KBM-7 (cell line): ENCODE measurements around the gene ACSS1.

ENCODE experiments used
- DNase-seq: peaks from one replicate; pipeline ENCODE4 v3.0.0-alpha.2; 2015
- in situ Hi-C: fragments of 300-500 bp; cut with MboI; formaldehyde crosslinking; loops from 2 replicates; pipeline ENCODE4 v1.14.3; 2020; ENCODE audit warnings: low sequenced_read_pairs, low pct_unique_long_range_greater_than_20kb, mixed read lengths

ACSS1 gene

DNA sequence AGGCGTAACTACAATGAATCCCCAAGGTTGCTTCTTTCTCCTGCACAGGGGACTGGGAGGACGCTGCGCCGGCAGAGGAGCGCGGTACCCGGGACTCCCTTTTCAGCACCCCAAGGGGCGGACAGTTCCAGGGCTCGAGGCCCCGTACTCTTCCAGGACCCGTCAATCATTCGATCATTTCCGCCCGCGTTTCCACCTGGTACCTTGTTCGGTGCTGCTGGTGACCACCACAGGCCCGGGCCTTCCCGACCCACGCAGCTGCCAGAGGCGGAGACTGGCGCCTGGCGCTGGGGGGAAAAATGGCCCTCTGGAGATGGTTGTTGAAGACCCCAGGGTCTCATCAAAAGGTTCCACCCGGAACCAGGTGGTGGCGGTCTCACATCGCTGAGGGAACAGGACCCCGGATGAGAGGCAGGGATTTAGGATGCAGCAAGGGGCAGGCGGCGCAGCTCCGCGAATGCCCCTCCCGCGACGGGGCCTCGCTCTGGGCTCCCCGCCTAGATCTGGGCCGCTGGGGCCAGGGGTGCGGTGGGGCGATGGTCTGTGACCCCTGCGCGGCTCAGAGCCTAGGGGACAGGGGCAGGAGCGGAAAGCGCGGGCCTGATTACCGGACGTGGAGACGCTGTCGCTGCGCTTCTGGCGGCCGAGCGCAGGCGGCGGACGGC is 23.3 kb upstream of the ACSS1 start:
- DNase-seq: no peak
- in situ Hi-C loops: no loop called here

DNA sequence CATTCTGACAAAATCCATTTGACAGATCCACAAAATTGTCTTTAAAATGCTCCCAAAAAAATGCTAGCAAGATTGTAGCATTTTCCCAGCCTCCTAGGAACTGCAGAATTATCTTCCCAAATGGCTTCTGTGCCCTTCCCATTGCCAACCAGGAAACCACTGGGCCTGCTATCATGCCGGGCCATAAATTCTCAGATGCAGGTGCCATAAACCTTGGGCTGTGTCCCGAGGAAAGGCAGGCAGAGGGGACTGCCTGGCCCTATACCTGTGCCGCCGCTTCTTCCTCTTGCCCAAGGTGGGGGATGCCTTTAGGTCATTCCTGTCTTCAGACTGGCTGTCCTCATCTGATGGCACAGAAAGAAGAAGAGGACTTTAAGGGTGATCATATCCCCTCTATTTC is 21.2 kb upstream of the ACSS1 start:
- DNase-seq: no peak
- in situ Hi-C loops: no loop called here

DNA sequence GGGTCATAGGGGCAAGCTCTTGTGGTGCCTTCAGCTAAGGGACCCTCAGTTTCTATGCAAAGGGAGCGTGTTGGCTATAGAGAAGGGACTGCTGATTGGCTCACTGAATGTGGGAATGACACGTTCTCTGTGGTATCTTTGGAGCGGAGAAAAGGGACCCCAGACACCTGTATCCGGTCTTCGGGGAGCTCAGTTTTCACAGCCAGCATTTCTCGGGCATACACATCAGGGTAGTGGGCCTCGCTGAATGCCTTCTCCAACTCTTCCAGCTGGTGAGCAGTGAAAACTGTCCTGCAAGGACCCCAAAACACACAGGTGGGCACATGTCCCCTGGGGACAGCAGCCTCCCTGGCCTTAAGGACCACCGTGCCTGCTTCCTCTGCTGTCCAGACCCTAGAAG is 20.7 kb upstream of the ACSS1 start:
- in situ Hi-C loops: no loop called here
- DNase-seq: no peak

DNA sequence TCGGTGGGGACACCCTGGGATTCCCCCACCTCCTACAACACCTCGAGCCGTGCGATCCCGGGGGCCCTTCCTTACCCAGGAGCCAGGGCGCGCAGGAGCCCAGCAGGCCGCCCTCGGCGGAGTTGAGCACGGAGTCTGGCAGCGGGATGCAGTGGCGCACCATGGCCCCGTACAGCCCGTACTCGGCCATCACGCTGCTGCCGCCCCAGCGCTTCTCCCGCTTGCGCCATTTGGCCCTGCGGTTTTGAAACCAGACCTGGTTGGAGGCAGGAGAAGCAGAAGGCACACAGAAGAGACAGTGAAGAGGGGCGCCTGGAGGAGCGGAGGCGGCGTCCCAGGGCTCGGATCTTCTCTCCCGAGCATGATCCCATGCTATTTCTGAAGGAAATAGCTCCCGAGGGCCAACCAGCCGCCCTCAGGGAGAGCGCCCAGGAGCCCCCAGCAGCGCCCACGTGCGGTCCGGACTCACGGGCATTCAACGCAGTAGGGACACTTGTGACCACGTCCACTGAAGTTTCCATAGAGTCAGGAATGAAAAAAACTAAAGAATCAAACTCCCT is 19.8 kb upstream of the ACSS1 start:
- no peak for DNase-seq
- in situ Hi-C loops: no loop called here

DNA sequence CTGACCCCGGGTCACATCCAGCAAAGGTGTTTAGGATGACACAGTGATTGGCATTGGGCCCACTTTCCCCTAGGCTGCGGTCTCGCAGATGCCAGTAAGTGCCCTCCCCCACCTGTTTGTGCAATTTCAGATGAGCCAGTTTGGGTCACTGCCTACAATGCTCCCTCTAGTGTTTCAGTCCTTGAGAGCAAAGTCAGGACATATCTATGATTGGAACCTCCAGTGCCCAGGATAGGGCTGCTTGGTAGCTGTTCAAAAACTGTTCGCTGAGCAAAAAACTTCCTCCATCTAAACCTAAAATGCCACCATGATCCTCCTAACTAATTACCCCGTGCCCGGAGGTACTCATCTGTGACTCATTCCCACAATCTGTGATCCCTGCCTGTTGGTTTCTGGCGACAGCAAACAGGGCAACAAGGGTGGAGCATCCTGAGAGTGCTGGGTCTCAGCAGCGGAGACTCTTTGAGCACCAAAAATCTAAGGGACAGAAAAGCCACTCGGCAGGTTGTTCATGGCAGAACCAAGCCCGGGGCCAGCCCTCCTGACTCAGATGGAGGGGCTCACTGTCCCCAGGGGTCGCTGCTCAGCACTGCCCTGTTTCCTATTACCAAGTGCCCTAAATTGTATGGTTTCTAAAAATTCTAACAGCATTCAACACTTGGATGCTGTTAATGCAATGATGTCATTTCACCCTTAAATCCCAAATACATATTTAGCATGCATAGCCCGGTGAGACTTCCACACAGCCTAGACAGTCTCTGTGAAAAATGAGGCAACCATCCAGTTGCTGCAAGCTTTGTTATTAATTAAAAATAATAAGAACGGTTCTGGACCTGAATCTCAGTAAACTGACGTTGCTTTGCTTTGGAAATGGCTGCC is 19.0 kb upstream of the ACSS1 start:
- no peak for DNase-seq
- in situ Hi-C loops: no loop called here

DNA sequence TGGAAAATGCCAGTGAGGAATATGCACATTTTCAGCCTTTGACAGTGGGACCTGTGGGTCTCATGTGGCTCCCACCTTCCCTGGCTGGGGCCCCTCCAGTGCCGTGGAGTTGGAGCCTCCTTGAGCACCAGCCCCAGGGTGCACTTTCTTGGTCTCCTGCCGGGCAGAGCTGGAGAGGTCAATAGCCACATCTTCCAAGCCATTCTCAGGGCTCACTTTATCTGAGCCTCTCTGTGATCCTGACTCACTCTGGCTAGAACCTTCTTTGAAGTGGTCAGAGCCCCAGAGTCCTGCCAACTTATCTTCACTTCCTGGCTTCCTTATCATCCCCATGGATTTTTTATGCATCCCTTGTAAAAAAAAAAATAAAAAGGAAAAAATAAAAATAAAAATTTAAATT is 18.3 kb upstream of the ACSS1 start:
- DNase-seq: no peak
- in situ Hi-C loops: no loop called here

DNA sequence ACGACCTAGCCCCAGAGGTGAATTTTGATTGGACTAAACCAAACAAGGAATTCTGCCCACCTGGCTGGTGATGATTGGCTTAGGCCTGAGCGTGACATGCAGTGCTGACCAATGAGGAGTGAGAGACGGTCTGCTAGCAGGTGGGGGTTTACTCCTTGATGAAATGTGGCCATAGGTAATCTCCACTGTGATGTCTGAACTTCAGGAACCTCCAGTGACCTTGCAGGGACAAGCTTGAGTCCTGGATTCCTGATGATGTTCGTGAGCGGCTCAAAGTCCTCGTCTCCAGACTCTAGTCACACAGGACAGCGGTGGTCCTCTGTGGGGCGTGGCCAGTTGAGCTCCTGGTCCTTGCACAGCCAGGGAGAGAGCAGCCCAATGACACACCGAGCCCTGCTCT is 15.6 kb upstream of the ACSS1 start:
- in situ Hi-C loops: no loop called here
- DNase-seq: no peak

DNA sequence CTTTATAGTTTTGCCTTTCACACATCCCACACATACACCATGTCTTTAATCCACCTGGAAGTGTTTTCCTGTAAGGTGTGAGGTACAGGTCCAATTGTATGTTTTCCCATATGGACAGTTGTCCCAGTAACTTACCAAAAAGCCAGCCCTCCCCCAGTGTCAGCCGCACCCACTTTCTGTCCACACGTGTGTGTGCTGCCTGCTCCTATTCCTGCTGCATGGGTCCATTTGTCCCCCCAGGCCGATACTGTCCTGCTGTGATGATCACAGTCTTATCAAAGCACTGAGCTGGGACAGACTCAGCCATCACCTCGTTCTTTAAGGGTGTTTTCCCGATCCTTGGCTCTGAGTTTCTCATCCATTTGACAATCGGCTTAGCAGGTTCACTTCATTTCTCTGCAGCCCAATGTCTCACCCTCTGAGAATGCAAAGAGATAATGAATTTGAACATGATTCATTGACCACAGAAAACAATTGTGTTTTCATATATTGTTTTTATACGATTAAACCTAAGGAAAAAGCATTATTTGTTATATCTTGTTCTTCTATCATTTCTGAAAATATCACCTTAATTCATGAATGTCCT is 14.4 kb upstream of the ACSS1 start:
- in situ Hi-C loops: no loop called here
- no peak for DNase-seq

DNA sequence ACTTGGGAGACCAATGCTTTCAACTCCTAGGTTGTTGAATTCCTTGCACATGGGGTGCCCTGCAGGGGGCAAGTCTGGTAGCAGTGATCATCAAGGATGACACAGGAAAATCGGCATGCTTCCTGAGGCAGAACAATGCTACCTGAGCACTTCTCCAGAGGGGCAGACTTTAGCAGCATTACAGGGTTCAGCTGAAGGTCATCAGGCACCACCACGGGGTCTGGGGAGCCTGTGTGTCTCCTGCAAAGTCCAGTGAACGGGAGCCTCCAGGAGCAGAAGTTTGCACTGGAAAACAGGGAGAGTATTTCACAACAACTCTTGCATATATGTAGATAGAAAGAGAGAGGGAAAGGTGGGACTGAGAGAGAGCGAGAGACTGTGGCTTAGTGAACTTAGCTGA is 13.8 kb upstream of the ACSS1 start:
- DNase-seq: no peak
- in situ Hi-C loops: no loop called here

DNA sequence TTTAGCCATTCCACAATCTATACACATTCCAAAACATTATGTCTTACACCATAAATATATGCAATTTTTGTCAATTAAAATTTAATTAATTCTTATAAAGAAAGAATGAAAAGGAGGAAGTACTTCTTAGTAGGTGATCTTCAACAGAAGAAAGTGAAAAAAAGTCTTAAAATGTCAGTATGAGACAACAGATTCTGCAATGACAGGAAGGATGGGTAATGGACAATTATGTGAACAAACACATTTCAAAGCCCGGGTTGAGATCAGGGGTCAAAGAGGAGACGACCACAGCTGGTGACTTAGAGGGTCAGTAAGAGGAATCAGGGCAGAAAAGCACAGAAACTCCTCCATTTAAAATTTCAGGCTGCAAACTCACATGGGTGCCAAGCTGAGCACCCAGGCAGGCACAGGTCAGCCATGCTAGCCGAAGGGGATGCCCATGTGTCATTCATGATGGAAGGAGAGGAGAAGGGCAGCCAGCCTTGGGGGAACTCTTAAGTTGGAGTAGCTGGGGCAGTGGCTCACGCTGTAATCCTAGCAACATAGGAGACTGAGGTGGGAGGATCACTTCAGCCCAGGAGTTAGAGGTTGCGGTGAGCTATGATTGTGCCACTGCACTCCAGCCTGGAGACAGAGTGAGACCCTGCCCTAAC is 13.0 kb upstream of the ACSS1 start:
- DNase-seq: no peak
- in situ Hi-C loops: no loop called here

DNA sequence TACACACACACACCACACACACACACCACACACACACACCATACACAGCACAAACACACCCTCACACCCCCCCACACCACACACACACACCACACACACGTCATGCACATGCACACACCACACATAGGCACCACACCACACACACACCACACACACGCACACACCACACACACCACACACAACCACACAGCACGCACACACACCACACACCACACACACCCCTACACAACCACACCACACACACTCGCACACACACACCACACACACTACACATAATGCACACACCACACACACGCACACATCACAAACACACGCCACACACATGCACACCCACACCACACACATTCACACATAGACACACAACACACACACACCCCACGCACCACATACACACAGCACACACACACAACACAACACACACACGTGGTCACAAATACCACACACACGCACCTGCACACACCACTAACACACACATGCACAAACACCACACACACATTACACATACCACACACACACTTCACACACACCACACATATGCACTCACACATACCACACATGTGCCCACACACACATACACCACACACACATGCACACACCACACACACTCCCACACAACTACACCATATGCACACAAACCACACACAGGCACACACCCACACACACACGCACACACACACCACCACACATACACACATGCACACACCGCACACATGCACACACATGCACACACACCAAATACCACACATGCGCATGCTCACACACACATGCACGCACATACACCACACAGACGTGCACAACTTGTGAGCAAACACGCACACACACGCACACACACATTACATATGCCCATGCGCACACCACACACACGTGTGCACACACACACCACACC is 9.4 kb upstream of the ACSS1 start:
- in situ Hi-C loops: loop anchor here (10.0 kb wide), 1 partner anchor 73 kb away; the partner anchor contains the start of gene APMAP
- no peak for DNase-seq

DNA sequence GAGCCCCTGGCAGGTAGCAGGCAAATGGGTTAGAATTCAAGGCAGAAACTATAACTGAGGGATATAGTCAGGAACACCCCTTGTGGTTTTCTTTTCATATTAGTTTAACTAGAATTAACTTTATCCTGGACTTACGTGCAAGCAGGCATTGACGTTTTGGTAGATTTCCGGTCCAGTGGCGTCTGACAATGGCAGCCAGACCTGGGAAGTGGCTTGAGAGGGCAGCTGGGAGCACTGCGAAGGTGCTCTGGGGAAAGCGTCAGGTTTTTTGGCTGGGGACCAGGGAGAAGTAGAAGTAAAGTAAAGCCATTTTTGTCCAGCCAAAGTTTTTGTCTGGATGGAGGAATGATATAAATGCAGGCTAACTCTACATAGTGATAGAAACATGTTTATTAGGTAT is 8.4 kb upstream of the ACSS1 start:
- no peak for DNase-seq
- in situ Hi-C loops: loop anchor here (10.0 kb wide), 1 partner anchor 72 kb away; the partner anchor contains the start of gene APMAP

DNA sequence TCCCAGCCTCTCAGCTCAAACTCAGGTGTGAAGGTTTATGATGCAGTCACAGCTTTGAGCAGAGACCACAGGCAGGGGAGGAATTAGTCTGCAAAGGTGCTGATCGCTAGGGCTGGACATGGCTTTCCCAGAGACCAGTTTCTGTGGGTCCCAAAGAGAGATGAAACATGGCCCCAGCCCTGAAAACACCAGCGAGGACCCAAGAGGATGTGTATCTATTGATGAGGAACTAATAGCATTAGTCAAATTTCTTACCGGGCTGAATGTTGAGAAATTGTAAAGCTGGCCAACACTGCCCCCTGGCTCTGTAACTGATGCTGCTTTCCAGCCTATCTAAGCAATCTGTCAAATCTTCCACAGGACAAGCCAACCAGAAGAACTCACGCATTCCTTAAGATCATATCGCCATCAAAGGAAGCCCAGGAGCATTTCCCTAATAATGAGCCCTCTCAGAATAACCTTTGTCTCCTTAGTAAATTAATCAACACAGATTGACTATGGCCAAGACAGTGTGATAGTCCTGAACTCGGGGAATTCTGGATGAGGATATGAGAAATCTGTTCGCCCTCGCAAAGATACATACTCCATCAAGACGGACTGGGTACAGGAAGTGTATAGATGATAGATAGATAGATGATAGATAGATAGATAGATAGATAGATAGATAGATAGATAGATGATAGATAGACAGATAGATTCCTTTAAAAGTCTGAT is 7.8 kb upstream of the ACSS1 start:
- peak; percentile 89 for DNase-seq
- in situ Hi-C loops: loop anchor here (10.0 kb wide), 1 partner anchor 71 kb away; the partner anchor contains the start of gene APMAP

DNA sequence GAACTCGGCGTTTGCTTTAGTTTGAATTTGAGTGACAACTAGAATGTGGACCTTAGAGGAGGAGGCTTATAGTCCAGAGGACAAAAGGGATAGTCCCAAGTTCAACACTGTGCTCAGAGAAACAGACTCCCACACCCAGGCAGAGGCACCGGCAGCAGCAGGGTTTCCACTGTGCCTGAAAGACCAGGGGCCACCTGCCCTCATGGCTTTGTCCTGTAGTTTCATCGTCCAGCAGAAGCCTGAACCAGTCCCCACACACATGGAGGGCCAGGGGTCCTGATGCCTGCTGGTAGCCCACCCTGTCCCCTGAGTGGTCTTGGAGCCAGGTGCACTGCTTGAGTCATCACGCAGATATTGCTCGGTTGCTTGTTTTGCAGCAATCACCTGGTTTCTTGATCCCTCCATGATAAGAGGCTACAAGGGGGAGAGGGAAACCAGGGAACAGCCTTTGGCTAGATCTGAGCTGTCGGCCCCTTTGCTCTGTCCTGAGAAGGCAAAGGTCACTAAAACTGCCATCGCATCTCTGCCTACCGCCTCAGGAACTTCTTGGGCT is 7.2 kb upstream of the ACSS1 start:
- in situ Hi-C loops: loop anchor here (10.0 kb wide), 1 partner anchor 70 kb away; the partner anchor contains the start of gene APMAP
- DNase-seq: no peak

DNA sequence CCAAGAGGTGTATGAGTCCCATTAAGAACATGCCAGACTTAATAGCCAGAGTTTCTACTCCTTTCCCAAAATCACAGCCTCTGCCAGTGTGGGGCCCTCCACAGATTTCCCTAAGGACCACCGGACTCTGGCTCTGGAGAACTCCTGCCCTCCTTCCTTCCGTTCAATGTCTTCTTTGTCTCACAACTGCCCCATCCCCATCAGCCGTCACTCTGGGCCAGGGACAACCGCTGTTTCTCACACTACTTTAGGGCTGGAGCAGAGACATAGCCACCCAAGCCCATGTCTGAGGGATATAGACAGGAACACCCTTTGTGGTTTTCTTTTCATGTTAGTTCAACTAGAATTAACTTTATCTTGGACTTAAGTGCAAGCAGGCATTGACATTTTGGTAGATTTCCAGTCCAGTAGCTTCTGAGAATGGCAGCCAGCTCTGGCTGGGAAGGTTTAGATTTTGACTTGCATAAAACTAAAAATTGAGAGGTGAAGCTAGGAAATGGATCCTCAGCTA is 6.7 kb upstream of the ACSS1 start:
- in situ Hi-C loops: loop anchor here (10.0 kb wide), 1 partner anchor 70 kb away; the partner anchor contains the start of gene APMAP
- DNase-seq: no peak

DNA sequence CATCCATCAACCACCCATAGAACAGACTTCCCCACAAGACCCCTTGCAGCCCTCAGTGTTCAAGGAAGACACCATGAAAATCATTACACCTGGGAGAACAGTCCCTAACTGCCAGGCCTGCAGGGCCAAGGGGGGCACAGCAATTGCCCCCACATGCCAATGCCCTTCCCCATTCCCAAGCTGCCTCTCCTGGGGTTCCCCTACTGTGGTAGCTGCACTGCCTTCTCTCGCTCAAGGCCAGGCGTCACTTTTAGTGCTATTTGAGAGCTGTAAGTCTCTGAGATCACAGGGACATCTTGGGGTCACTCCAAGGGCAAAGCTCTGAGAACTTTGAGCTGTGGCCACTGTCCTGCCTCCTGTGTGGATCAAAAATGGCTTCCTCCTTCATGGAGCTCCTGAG is 6.0 kb upstream of the ACSS1 start:
- in situ Hi-C loops: loop anchor here (10.0 kb wide), 1 partner anchor 69 kb away; the partner anchor contains the start of gene APMAP
- no peak for DNase-seq

DNA sequence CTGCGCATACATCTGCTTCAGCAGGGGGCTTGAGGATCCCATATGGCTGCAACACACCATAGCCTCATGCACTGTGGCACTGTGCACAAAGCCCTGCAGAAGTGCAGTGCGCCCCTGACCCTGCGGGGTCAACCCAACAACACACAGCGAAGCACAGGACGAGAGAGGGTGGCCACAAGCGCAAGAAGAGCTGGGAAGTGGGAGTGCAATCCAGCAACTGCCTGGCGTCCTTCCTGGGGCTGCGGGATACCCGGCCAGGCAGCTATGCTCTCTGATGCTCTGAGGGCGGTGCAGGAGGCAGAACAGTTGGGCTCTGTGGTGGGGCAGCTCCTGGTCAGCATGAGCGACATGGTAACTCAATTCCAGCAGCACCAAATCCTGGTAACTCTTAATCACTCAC is 5.6 kb upstream of the ACSS1 start:
- in situ Hi-C loops: loop anchor here (10.0 kb wide), 1 partner anchor 69 kb away; the partner anchor contains the start of gene APMAP

More for the DNA sequence above, 5.6 kb upstream of the ACSS1 start:
- no peak for DNase-seq
